ENCODE data around the gene LCORL.

DNA sequence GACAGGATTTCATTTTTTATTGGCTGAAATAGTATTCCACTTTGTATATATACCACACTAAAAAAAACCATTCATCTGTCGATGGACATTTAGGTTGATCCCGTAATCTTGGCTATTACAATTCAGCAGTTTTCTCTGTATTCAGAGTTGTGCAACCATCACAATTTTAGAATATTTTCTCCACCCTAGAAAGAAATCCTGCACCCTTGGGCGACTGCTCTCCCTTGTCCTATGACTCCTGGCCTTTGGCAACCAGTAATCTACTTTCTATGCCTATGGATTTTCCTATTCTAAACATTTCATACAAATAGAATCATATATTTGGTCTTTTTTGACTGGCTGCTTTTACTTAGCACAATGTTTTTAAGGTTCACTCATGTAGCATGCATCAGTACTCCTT lies 126.1 kb downstream of the LCORL start:
- TF ChIP-seq CTCF (IDR thresholded peaks at IDR 0.05; ENCODE audit: insufficient read depth, low read length) (no peak), POLR2AphosphoS5 (IDR thresholded peaks at IDR 0.05; ENCODE audit: low read depth) (no peak)
- TF ChIP-seq, protein P1, sequence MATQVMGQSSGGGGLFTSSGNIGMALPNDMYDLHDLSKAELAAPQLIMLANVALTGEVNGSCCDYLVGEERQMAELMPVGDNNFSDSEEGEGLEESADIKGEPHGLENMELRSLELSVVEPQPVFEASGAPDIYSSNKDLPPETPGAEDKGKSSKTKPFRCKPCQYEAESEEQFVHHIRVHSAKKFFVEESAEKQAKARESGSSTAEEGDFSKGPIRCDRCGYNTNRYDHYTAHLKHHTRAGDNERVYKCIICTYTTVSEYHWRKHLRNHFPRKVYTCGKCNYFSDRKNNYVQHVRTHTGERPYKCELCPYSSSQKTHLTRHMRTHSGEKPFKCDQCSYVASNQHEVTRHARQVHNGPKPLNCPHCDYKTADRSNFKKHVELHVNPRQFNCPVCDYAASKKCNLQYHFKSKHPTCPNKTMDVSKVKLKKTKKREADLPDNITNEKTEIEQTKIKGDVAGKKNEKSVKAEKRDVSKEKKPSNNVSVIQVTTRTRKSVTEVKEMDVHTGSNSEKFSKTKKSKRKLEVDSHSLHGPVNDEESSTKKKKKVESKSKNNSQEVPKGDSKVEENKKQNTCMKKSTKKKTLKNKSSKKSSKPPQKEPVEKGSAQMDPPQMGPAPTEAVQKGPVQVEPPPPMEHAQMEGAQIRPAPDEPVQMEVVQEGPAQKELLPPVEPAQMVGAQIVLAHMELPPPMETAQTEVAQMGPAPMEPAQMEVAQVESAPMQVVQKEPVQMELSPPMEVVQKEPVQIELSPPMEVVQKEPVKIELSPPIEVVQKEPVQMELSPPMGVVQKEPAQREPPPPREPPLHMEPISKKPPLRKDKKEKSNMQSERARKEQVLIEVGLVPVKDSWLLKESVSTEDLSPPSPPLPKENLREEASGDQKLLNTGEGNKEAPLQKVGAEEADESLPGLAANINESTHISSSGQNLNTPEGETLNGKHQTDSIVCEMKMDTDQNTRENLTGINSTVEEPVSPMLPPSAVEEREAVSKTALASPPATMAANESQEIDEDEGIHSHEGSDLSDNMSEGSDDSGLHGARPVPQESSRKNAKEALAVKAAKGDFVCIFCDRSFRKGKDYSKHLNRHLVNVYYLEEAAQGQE (IDR thresholded peaks at IDR 0.05; ENCODE audit: insufficient replicate concordance, low read depth): no peak
